Kidney epithelial cell (primary cell): ENCODE results near the gene GPAT2. TPM values are rescaled to one million over a fixed set of nuclear protein-coding genes. Genes with fewer than 3 reads are reported as not detected.
"Not testable (repeated sequence)": the region's sequence is repeated elsewhere in the genome, so short reads cannot be mapped to it uniquely, and the experiment has no call there.

Experiments used
- DNase-seq: peaks from one replicate; pipeline ENCODE4 v3.0.0-alpha.2; 2010; ENCODE audit warnings: low read depth
- H3K27me3 ChIP-seq: 2 replicates; pipeline ENCODE4 v1.6.0; 2011; ENCODE audit warnings: low read length; ENCODE audit not compliant: control insufficient read depth, insufficient read depth
- H3K36me3 ChIP-seq: 2 replicates; pipeline ENCODE4 v1.5.1; 2011; ENCODE audit warnings: low read length; ENCODE audit not compliant: control insufficient read depth, insufficient read depth
- H3K4me3 ChIP-seq: 2 replicates; pipeline ENCODE4 v1.5.1; 2011; ENCODE audit warnings: low read depth, mild to moderate bottlenecking, control low read depth, low read length
- total RNA-seq: library from RNA; depleted of rRNA; stranded (reverse); fragments of >200 nt; gene quantifications from 2 replicates; pipeline ENCODE4 v1.2.3, GENCODE V29; 2015
- TF ChIP-seq, protein P1 (sequence below): IDR thresholded peaks from 2 replicates; pipeline ENCODE4 v1.5.1; 2011; ENCODE audit warnings: mild to moderate bottlenecking, moderate library complexity, low read length, control low read depth, inconsistent platforms; ENCODE audit not compliant: insufficient read depth, poor library complexity, severe bottlenecking

The GPAT2 gene
- total RNA-seq, 1 donor from 2014 or later, result 1.3 TPM

DNA sequence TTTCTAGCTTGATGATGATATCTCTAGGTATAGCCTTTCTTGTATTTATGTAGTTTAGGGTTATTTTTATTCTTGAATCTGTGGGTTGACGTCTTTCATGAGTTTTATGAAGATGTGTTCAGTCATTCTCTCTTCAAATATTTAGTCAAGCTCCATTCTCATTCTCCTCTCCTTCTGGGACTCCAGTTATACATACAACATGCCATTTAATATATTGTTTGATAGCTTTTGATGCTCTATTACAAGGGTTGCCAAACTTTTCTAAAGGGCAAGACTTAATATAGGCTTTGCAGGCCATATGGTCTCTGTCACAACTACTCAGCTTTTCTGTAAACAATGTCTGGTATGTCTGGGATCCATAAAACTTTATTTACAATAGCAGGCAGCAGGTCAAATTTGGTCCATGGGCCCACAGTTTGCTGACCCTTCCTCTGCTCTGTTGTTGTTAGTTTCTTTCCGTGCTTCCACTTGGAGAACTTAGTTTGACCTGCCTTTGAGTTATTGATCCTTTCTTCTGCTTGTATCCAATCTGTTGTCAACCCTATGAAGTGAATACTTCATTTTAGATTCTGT lies 40.6 kb upstream of the GPAT2 start:
- H3K4me3 ChIP-seq, result no peak overlapping the region
- no peaks in the 10 kb centered on the region for H3K36me3 ChIP-seq
- DNase-seq, result no peak
- TF ChIP-seq, protein P1, sequence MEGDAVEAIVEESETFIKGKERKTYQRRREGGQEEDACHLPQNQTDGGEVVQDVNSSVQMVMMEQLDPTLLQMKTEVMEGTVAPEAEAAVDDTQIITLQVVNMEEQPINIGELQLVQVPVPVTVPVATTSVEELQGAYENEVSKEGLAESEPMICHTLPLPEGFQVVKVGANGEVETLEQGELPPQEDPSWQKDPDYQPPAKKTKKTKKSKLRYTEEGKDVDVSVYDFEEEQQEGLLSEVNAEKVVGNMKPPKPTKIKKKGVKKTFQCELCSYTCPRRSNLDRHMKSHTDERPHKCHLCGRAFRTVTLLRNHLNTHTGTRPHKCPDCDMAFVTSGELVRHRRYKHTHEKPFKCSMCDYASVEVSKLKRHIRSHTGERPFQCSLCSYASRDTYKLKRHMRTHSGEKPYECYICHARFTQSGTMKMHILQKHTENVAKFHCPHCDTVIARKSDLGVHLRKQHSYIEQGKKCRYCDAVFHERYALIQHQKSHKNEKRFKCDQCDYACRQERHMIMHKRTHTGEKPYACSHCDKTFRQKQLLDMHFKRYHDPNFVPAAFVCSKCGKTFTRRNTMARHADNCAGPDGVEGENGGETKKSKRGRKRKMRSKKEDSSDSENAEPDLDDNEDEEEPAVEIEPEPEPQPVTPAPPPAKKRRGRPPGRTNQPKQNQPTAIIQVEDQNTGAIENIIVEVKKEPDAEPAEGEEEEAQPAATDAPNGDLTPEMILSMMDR, result no peak
- H3K27me3 ChIP-seq, result peaks cover 15% of the 10 kb centered on the region

DNA sequence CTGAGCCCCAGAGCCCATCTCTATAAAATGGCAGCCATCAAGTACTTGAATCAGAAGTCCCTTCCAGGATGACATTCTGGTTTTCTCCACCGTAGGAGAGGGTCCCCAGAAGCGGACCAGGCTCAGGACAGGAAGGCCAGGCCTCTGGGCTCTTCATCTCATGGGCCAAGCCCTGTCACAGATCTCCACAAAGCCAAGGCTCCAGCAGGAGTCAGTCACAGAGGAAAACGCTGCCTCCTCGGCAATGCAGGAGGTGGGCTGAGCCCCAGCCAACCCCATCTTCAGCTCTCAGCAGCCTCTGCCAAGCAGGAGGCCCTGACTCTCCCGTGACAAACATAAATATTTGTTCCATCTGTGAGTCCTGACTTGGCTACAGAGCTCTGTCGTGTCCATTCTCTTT lies 39.4 kb upstream of the GPAT2 start:
- no peak for DNase-seq
- TF ChIP-seq, protein P1, result no peak
- Histone ChIP-seq H3K27me3 (peaks cover 15% of the 10 kb centered on the region), H3K4me3 (no peak overlapping the region), H3K36me3 (no peaks in the 10 kb centered on the region)

DNA sequence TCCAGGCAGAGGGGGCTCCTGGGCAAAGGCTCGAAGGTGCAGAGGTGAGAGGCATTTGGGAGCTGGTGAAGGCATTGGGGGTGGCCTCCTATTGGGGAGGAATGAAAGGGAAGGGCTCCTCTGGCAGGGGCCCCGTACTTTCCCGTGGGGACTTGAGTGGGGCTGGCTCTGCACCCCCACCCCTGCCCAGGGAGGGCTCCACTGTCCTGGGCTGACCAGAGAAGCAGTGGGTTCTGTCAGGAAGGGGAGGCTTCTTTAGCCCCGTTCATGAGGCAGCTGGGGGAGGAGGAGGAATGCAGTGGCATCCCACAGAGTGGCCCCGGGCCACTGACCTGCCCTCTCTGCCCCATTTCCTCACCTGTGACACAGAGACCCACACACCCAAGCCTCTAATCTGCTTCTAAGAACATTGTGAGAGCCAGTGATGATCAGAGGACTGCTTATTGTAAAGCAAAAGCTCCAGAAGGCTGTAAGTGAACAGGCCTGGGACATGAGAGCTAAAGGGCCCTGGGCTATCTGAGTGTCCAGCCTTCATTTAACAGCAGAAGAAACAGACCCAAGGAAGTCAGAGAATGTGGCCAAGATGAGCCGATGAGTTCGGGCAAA lies 38.6 kb upstream of the GPAT2 start:
- Histone ChIP-seq H3K27me3 (peaks cover 15% of the 10 kb centered on the region), H3K4me3 (no peak overlapping the region), H3K36me3 (no peaks in the 10 kb centered on the region)
- TF ChIP-seq, protein P1, result no peak
- DNase-seq, result no peak

DNA sequence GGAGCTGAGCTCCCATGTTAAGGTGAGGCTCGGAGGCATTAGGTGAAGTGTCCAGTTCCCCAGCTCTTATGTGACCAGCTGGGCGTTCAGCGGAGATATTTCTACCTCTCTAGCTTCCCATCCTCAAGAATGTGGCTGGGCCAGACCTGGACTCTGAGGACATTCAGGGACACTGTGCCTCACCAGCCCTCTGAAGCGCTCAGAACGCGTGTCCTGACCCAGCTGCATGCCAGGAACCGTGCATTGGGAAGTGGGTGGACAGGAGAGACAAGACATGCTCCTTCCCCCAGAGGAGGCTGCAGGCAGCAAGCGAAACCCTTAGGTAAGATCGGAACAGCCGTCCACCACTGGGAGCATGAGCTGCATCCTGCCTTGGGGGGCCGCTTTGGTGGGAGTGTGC lies 38.0 kb upstream of the GPAT2 start:
- no peak for DNase-seq
- no peaks in the 10 kb centered on the region for H3K36me3 ChIP-seq
- no peak overlapping the region for H3K4me3 ChIP-seq
- peaks cover 15% of the 10 kb centered on the region for H3K27me3 ChIP-seq
- TF ChIP-seq, protein P1, result no peak

DNA sequence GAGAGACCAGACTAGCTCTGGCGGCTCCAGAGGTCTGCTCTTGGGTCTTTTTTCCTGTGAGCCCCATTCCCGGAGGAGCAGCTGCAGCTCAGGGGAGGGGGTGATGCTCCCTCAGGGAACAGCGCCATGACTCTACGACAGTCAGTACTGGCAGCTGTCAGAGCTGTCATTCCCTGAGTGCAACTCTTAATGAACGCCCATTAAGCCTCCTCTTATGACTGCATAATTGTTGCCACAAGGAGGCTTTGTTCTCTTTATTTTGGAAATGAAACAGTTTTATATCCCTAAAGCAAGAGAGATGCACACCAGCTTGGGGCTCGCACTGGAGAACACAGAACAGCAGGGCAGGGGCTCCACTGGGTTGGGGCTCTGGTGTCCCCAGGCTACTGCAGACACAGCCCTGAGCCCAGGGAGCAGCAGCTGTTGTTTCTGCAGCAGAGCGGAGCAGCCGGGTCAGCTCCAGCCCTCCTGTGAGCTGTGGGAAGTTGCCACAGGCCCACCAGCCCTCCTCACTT lies 37.3 kb upstream of the GPAT2 start:
- not testable (repeated sequence) for H3K4me3 ChIP-seq, DNase-seq, H3K36me3 ChIP-seq
- peaks cover 15% of the 10 kb centered on the region for H3K27me3 ChIP-seq

DNA sequence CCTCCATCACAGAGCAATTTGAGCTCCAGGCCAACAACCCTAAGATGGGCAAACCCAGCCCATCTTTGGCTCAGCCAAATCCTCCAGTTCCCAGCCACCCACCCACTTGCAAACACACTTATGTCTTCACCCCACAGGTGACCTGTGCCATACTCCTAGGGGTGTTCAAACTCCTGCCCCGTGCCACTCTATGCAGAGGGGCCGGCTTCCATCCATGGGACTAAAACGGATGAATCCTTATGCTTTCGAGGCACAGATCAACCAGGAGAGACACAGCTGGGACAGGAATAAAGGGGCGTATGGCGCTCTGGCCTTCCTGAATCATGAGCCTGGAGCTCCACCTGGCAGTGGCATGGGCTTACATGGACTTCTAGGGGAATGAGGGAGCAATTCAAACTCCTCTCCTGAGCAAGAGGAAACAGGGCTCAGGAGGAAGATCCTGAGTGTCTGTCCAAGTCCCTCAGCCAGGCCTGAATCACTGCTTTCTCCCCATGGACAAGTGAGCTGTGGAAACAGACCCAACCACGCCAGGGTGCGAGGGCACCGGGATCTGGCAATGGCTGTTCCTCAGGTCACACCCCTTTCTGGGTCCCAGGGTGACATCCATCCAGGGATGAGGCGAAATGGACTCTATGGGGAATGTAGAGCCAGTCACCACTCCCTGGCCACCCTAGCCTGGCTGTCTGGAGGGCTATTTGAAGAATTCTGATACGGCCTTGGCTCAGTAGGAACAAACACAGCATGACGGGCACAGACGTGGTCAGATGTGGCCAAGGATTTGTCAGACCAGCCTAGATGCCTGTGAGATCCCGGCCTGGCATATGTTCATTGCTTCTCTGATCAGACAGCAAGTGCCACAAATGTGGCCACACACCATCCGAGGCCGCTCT lies 36.6 kb upstream of the GPAT2 start:
- H3K36me3 ChIP-seq, H3K4me3 ChIP-seq, DNase-seq: not testable (repeated sequence)
- H3K27me3 ChIP-seq, result peaks cover 15% of the 10 kb centered on the region

DNA sequence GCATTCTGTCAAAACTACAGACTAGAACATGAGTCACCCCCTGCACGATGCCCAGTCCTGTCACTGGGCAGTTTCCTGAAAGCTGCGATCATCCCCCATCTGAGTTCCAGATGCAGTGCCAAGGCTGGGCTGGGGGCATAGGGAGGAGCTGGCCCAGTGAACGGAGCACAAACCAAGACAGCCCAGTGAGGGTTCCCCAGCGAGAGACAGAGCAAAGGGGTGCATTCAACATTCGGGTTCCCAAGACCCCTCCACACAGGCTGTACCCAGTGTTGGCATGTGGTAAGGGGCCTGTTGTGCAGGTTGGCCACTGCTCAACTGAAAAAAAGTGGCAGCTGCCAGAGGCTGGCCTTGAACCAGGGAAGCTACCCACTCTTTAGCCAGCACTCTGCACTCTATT lies 35.6 kb upstream of the GPAT2 start:
- not testable (repeated sequence) for DNase-seq, H3K36me3 ChIP-seq

DNA sequence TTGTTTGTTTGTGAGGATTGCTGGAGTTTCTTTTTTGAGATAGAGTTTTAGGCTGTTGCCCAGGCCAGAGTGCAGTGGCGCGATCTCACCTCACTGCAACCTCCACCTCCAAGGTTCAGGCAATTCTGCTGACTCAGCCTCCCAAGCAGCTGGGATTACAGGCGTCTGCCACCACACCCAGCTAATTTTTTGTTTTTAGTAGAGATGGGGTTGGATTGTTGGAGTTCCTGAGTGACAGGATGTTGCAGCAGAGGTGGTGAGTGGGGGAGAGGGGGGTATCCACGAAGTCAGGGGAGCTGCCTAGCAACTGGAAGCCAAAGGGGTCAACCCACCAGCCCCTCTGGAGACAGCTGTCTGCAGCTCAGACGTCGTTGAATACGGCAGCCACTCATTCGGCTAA lies 35.2 kb upstream of the GPAT2 start:
- peaks cover 15% of the 10 kb centered on the region for H3K27me3 ChIP-seq
- not testable (repeated sequence) for DNase-seq, H3K4me3 ChIP-seq, H3K36me3 ChIP-seq

More for the DNA sequence above, 35.6 kb upstream of the GPAT2 start:
- peaks cover 15% of the 10 kb centered on the region for H3K27me3 ChIP-seq
- H3K4me3 ChIP-seq, result not testable (repeated sequence)

DNA sequence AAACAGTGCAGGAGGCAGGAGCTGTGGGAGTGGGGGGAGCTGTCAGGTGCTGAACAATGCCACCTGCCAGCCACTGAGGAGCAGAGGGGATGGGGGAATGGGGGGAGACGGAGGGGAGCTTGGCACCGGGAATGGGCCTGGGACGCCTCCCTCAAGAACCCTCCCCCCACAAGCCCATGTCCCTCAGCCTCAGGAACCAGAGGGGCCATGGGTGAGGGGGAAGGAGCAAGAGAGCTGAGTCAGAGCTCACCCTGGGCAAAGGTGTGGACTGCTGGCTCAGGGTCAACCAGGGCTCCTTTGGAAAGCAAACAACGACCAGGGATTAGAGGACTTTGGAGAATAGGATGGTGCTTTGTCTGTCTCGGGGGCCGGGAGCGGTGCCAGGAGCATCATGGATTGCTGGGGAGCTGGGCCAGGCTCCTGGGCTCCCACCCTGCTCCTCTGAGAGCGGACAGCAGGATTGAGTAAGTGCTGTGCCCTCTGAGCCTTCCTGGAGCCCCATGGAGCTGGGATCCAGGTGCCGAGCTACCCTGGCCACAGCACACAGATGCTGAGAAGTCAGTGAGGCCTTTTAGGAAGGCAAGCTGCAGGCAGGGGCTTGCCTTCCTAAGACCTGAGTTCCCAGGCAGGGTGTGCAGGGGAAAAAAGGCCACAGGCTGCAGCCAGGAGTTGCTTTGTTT lies 33.3 kb upstream of the GPAT2 start:
- not testable (repeated sequence) for H3K36me3 ChIP-seq, H3K4me3 ChIP-seq, DNase-seq, H3K27me3 ChIP-seq
